ENCODE measurements around the gene CLK1. TPM values are rescaled to one million over a fixed set of nuclear protein-coding genes. Genes with fewer than 3 reads are reported as not detected.

CLK1 gene
- total RNA-seq, 1 experiment from 2014 or later: 51.1 TPM

- Histone ChIP-seq H3K27ac (ENCODE audit: low read length) (no peak overlapping the region), H3K9ac (ENCODE audit: low read length) (no peak overlapping the region), H3K9me2 (replicated peaks; ENCODE audit: low read length) (no peaks in the 10 kb centered on the region), H3K79me2 (ENCODE audit: low read length) (no peaks in the 10 kb centered on the region), H2AFZ (ENCODE audit: low read length) (no peak overlapping the region), H3K36me3 (ENCODE audit: low read depth, low read length) (no peaks in the 10 kb centered on the region), H3K4me3 (ENCODE audit: low read length) (no peak overlapping the region), H3K4me1 (ENCODE audit: insufficient read depth, low read length) (no peaks in the 10 kb centered on the region), H4K20me1 (ENCODE audit: low read length) (no peaks in the 10 kb centered on the region), H3K4me2 (ENCODE audit: low read length) (no peak overlapping the region), H3K27me3 (ENCODE audit: low read length) (no peaks in the 10 kb centered on the region), H3F3A (ENCODE audit: low read length, unreplicated experiment) (no peaks in the 10 kb centered on the region), H3K9me3 (ENCODE audit: low read length) (no peaks in the 10 kb centered on the region)
- intact Hi-C loops (cut with micrococcal nuclease): no loop called here
- TF ChIP-seq EZH2phosphoT487 (IDR thresholded peaks at IDR 0.05; ENCODE audit: borderline replicate concordance, low read length) (no peak), CTCF (conservative IDR thresholded peaks at IDR 0.05; ENCODE audit: low read depth, low read length) (no peak), EZH2 (IDR thresholded peaks at IDR 0.05; ENCODE audit: low read length, unreplicated experiment) (no peak)
- ATAC-seq: no peak
- no TSS peak for BruUV-seq (replicated peaks)
- ChIA-PET POLR2A (ENCODE audit: unreplicated experiment) (no interaction called here), CTCF (no interaction called here)
- no peak for DNase-seq
These were observed 20.2 kb downstream of the CLK1 start for GRCh38 chr2:200843993-200844948.

- DNase-seq: no peak
- Histone ChIP-seq H3K4me3 (ENCODE audit: low read length) (no peak overlapping the region), H3K4me1 (ENCODE audit: insufficient read depth, low read length) (no peaks in the 10 kb centered on the region), H2AFZ (ENCODE audit: low read length) (no peak overlapping the region), H3K9me2 (replicated peaks; ENCODE audit: low read length) (no peaks in the 10 kb centered on the region), H3K27ac (ENCODE audit: low read length) (no peak overlapping the region), H4K20me1 (ENCODE audit: low read length) (no peaks in the 10 kb centered on the region), H3K9ac (ENCODE audit: low read length) (no peak overlapping the region), H3K36me3 (ENCODE audit: low read depth, low read length) (0 out of 2 replicates have a peak, but pooled peaks cover 4% of the 10 kb centered on the region), H3K79me2 (ENCODE audit: low read length) (no peaks in the 10 kb centered on the region), H3F3A (ENCODE audit: low read length, unreplicated experiment) (no peaks in the 10 kb centered on the region), H3K27me3 (ENCODE audit: low read length) (no peaks in the 10 kb centered on the region), H3K4me2 (ENCODE audit: low read length) (no peak overlapping the region), H3K9me3 (ENCODE audit: low read length) (peaks cover 9% of the 10 kb centered on the region)
- TF ChIP-seq CTCF (conservative IDR thresholded peaks at IDR 0.05; ENCODE audit: low read depth, low read length) (no peak), EZH2 (IDR thresholded peaks at IDR 0.05; ENCODE audit: low read length, unreplicated experiment) (no peak), EZH2phosphoT487 (IDR thresholded peaks at IDR 0.05; ENCODE audit: borderline replicate concordance, low read length) (no peak)
- CTCF ChIA-PET: no interaction called here
- no TSS peak for BruUV-seq (replicated peaks)
- intact Hi-C loops (cut with micrococcal nuclease): no loop called here
- POLR2A ChIA-PET (ENCODE audit: unreplicated experiment): no interaction called here
- ATAC-seq: no peak
These were observed 24.9 kb downstream of the CLK1 start for GRCh38 chr2:200839513-200839912.

GRCh38 chr2:200834701-200835100, 29.8 kb downstream of the CLK1 start:
- H3K27ac ChIP-seq (ENCODE audit: low read length): no peak overlapping the region
- ATAC-seq: no peak
- CTCF ChIA-PET: no interaction called here
- no peak overlapping the region for H2AFZ ChIP-seq (ENCODE audit: low read length)
- H3K4me1 ChIP-seq (ENCODE audit: insufficient read depth, low read length): no peaks in the 10 kb centered on the region
- H3K36me3 ChIP-seq (ENCODE audit: low read depth, low read length): 0 out of 2 replicates have a peak, but pooled peaks cover 4% of the 10 kb centered on the region
- H3K9me2 ChIP-seq (replicated peaks; ENCODE audit: low read length): no peaks in the 10 kb centered on the region
- H3K9me3 ChIP-seq (ENCODE audit: low read length): peaks cover 9% of the 10 kb centered on the region
- H3K4me3 ChIP-seq (ENCODE audit: low read length): no peak overlapping the region
- no peaks in the 10 kb centered on the region for H3K27me3 ChIP-seq (ENCODE audit: low read length)
- no peak overlapping the region for H3K9ac ChIP-seq (ENCODE audit: low read length)
- POLR2A ChIA-PET (ENCODE audit: unreplicated experiment): no interaction called here
- H3K79me2 ChIP-seq (ENCODE audit: low read length): no peaks in the 10 kb centered on the region
- no peak for TF ChIP-seq CTCF (conservative IDR thresholded peaks at IDR 0.05; ENCODE audit: low read depth, low read length)
- no peak for TF ChIP-seq EZH2phosphoT487 (IDR thresholded peaks at IDR 0.05; ENCODE audit: borderline replicate concordance, low read length)
- no peak for TF ChIP-seq EZH2 (IDR thresholded peaks at IDR 0.05; ENCODE audit: low read length, unreplicated experiment)
- H4K20me1 ChIP-seq (ENCODE audit: low read length): no peaks in the 10 kb centered on the region
- no peak overlapping the region for H3K4me2 ChIP-seq (ENCODE audit: low read length)
- intact Hi-C loops (cut with micrococcal nuclease): no loop called here
- DNase-seq: no peak
- BruUV-seq (replicated peaks): no TSS peak
- no peaks in the 10 kb centered on the region for H3F3A ChIP-seq (ENCODE audit: low read length, unreplicated experiment)
